Measurements from ENCODE around the gene RASA4B.
"Not testable (repeated sequence)": the region's sequence is repeated elsewhere in the genome, so short reads cannot be mapped to it uniquely, and the experiment has no call there.

The RASA4B gene

DNA sequence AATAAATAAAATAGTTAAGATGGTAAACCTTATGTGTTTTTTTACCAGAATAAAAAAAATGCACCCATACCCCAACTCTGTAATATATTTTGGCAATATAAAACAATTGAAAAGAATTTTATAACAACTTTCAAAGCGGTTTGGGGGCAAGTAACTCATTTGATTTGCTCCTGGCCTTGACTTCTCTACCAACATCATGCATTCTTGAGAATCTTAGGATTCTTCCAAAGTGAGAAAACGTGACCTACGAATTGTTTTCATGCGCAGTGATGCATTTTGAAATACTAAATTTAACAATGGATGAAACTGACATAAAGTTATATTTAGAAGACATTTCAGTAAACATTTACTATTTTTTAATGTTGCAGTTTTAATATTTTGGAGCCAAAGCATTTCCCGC is 3.2 kb upstream of the RASA4B start:
- H3K27ac Mint-ChIP-seq; H3K4me1 Mint-ChIP-seq; H3K9me3 Mint-ChIP-seq; H3K36me3 Mint-ChIP-seq (ENCODE audit: low read depth); H3K27me3 Mint-ChIP-seq (ENCODE audit: low read depth); H3K4me3 Mint-ChIP-seq: not testable (repeated sequence)

DNA sequence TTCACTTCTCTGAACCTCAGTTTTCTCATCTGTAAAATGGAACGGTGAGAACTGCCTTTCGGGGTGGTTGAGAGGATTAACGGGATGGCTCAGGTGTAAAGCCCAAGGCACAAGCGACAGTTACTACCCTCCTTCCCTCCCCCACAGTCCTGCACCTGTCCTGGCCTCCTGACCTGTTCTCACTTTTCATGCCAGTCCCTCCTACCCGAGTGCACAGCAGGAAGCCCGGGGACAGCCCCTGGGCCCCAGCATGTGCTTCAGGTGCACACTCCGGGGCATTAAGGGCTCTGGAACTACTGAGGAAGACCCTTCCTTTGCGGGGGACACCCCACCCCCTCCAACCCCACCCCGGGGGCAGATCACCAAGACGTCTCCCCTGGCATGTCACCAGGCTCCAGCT is 626 bp downstream of the RASA4B start:
- not testable (repeated sequence) for H3K9me3 Mint-ChIP-seq; H3K36me3 Mint-ChIP-seq (ENCODE audit: low read depth); H3K4me3 Mint-ChIP-seq; H3K27me3 Mint-ChIP-seq (ENCODE audit: low read depth); H3K4me1 Mint-ChIP-seq; H3K27ac Mint-ChIP-seq

DNA sequence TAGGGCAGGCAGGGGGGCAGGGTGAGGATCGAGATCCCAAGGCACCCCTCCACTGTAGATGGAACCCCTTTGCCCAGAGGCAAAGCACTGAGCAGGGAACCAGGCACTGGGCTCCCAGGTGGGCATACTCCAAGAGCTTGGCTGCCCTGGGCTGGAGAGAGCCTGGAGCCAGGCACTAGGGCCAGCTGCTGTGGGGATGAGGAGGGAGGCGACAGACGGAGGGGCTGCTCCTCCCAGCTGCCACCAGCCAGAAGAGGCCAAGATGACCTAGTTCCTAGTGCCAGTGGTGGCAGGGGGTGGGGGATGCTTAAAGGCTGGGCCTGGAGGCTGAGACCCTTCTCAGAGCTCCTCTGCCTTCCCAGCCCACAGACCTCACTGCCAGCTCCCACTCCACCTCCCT is 1.7 kb downstream of the RASA4B start:
- not testable (repeated sequence) for H3K36me3 Mint-ChIP-seq (ENCODE audit: low read depth); H3K27ac Mint-ChIP-seq; H3K4me1 Mint-ChIP-seq; H3K9me3 Mint-ChIP-seq; H3K27me3 Mint-ChIP-seq (ENCODE audit: low read depth); H3K4me3 Mint-ChIP-seq

DNA sequence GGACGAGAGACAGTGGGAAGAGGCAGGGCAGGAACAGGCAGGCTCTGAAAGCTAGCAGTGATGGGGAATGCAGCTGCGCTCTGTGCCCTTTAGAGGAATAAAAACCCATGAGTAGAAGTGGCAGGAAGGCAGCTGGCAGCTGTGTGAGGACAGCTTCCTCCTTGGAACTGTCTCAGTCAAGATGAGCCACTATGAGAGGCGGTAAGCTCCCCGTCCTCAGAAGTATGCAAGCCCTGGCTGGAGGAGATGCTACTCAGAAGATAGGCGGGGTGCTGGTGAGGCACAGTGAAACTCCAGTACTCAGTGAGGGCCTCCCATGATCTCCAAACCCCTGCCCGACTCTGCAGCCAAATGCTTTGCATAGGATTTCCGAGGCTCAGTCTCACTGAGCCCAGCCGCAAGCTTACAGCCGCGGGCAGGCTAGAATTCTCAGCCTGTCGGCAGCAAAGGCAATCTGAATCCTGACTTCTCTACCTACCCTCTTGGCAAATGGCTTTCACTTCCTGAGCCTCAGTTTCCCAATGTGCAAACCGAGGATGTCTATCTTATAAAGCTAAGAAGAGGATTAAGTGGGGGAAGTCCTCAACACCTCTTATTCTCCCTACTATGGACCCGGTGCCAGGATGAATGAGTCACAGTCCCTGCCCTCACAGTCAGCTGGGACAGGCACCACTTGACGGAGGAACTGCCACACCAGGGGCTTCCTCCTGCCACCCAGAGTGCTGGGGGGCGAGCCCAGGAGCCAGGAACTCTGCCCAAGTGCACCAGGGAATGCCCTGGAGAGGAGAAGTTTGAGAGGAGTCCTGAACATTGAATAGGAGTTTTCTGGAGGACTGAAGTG is 2.5 kb downstream of the RASA4B start:
- H3K27me3 Mint-ChIP-seq (ENCODE audit: low read depth); H3K36me3 Mint-ChIP-seq (ENCODE audit: low read depth); H3K27ac Mint-ChIP-seq; H3K4me1 Mint-ChIP-seq; H3K9me3 Mint-ChIP-seq; H3K4me3 Mint-ChIP-seq: not testable (repeated sequence)

DNA sequence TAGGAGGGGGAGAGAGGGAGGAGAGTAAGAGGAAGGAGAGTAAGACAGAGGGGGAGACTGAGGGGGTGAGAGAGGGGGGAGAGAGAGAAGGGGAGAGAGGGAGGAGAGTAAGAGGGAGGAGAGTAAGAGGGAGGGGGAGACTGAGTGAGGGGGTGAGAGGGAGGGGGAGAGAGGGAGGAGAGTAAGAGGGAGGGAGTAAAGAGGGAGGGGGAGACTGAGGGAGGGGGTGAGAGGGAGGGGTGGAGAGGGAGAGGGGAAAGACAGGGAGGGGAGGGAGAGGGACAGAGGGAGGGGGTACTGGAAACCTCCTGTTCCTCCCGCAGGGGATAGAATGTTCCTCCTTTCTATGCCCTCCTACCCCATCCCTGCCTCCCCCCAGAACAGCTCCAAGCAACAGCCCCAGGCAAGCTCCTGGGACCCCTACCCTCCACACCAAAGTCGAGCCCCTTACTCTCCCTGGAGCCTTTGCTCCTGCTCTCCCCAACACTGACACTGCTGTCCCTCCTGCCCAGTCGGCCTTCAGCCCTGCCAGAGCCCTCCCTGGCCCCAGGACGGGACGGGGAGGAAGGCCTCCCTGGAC is 4.8 kb downstream of the RASA4B start:
- not testable (repeated sequence) for H3K27ac Mint-ChIP-seq; H3K27me3 Mint-ChIP-seq (ENCODE audit: low read depth); H3K4me1 Mint-ChIP-seq; H3K36me3 Mint-ChIP-seq (ENCODE audit: low read depth); H3K9me3 Mint-ChIP-seq
- H3K4me3 Mint-ChIP-seq = peak overlapping the region in 2 of 3 experiments; percentile 10 to 72

DNA sequence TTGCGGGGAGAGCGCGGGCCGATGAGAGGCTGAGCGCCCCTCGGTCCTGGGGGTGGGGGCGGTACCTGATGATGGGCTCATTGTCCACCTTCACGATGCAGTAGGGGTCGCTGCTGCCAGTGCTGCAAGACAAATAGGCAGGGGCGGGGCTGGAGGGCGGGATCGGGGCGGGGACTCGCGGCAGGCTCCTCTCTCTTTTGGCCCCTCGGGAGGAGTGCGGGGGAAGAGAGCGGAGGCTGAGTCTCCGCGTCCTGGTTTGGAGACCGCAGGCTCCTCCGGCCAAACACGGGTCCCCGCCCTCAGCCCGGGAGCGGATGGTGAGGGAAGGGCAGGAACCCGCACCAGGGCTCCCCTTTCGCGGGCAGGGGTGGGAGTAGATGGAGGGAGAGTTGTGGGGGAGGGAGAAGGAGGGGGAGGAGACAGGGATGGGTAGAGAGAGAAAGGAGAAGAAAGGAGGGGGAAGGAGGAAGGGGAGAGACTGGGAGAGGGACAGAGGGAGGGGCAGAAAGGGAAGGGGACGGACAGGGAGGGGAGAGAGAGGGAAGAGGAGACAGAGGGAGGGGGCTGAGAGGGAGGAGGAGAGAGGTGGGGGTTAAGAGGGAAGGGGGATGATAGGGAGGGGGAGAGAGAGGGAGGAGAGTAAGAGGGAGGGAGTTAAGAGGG is 5.6 kb downstream of the RASA4B start:
- not testable (repeated sequence) for H3K36me3 Mint-ChIP-seq (ENCODE audit: low read depth); H3K27ac Mint-ChIP-seq; H3K9me3 Mint-ChIP-seq; H3K27me3 Mint-ChIP-seq (ENCODE audit: low read depth); H3K4me1 Mint-ChIP-seq
- H3K4me3 Mint-ChIP-seq = peak overlapping the region in 1 of 3 experiments; percentile 72

DNA sequence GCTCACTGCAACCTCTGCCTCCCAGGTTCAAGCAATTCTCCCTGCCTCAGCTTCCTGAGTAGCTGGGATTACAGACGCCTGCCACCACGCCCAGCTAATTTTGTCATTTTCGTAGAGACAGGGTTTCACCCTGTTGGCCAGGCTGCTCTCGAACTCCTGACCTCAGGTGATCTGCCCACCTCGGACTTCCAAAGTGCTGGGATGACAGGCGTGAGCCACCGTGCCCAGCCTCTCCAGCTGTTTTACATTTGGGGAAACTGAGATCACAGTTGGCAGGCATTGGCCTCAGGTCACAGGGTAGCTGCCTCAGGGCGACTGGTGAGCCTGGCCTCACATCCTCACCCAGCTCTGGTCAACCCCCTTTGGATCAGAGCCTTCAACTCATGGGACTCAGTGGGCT is 7.0 kb downstream of the RASA4B start:
- H3K27ac Mint-ChIP-seq; H3K4me3 Mint-ChIP-seq; H3K4me1 Mint-ChIP-seq; H3K27me3 Mint-ChIP-seq (ENCODE audit: low read depth); H3K36me3 Mint-ChIP-seq (ENCODE audit: low read depth); H3K9me3 Mint-ChIP-seq: not testable (repeated sequence)

DNA sequence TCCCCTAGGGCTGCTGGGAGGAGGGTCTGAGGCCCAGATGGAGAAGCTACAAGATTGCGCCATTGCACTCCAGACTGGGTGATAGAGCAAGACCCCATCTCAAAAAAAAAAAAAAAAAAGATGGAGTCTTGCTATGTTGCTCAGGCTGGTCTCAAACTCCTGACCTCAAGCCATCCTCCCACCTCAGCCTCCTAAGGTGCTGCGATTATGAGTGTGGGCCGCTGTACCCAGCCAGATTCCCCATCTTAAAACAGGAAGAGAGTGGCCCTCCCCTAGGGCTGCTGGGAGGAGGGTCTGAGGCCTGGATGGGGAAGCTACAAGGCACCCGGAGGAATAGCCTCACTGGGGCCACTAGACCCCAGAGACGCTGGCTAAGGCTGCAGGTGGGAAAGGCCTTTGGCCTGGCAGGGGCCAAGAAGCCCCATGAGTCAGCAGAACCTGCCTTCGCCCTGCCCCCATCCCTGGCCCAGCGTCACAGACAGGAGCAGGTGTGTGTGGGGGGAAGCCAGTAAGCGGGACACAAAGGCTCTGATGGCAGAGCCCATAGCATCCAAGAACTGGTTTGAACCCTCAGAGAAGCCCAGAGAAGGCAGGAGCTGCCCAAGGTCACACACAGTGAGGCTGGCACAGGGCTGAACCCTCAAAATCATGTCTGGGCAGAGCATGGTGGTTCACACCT is 10.0 kb downstream of the RASA4B start:
- not testable (repeated sequence) for H3K4me3 Mint-ChIP-seq; H3K4me1 Mint-ChIP-seq; H3K27me3 Mint-ChIP-seq (ENCODE audit: low read depth); H3K36me3 Mint-ChIP-seq (ENCODE audit: low read depth); H3K27ac Mint-ChIP-seq; H3K9me3 Mint-ChIP-seq

DNA sequence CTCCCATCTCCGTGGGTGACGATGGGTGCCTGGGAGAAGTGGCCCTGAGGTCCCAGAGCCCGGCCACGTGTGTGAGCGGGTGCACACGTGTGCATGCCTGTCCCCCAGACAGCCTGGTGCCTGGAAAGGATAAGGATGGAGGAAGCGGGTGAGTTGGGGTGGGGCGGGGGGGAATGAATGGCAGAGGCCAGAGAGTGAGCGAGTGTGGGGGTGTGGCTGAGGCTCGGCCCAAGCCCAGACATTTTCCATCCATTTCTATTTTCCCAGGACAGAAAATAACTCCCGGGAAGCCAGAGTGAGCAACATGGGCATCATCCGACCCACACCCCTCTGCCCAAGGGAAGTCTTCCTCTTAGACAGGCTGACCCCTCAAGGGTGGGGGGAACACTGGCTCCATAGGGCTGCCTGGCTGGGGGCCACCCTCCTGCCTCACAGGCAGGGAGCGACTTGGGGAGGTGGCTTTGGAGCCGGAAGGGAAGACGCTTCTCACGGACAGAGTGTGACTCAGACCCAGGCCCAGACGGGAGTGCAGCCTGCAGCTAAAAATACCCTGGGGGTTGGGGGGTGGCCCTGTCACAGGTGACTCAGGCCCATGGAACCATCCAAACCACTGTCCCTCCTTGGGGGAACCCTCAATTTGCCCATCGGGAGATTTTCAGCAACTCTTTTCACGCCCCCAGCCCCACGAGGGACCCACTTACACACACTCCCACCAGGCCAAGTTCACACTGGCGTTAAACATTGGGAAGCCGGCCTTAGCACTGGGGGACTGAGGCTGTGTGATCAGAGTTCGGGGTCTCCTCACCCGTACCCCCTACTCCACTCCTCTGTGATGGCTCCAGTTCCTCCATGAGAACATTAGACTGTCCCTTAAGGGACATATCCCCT is 12.0 kb downstream of the RASA4B start:
- not testable (repeated sequence) for H3K27me3 Mint-ChIP-seq (ENCODE audit: low read depth); H3K27ac Mint-ChIP-seq; H3K36me3 Mint-ChIP-seq (ENCODE audit: low read depth); H3K9me3 Mint-ChIP-seq; H3K4me1 Mint-ChIP-seq; H3K4me3 Mint-ChIP-seq

DNA sequence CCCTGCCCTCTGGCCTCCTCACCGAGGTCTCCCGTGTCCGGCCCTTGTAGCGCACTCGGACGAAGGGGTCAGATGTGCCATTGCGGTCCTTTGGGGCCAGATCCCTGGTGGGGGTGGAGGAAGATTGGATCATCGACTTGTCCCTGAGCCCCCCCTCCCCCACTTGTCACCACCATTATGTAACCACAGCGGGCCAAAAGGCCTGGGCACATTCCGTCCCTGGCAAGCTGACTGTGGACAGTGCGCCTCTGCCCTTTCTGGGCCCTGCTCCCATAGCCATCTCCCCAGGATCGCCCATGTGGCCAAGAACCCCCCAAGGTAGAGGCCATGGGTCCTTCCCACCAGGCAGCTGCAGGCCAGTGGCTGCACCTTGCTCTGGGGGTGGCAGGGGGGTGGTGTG is 14.4 kb downstream of the RASA4B start:
- not testable (repeated sequence) for H3K9me3 Mint-ChIP-seq; H3K4me3 Mint-ChIP-seq; H3K4me1 Mint-ChIP-seq; H3K36me3 Mint-ChIP-seq (ENCODE audit: low read depth); H3K27ac Mint-ChIP-seq; H3K27me3 Mint-ChIP-seq (ENCODE audit: low read depth)

DNA sequence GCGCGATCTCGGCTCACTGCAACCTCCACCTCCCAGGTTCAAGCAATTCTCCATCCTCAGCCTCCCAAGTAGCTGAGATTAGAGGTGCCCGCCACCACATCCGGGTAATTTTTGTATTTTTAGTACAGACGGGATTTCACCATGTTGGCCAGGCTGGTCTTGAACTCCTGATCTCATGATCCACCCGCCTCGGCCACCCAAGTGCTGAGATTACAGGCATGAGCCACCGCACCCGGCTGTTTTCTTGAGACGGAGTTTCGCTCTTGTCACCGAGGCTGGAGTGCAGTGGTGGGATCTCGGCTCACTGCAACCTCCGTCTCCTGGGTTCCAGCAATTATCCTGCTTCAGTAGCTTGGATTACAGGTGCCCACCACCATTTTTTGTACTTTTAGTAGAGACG is 19.3 kb downstream of the RASA4B start:
- H3K4me1 Mint-ChIP-seq; H3K27me3 Mint-ChIP-seq (ENCODE audit: low read depth): not testable (repeated sequence)

DNA sequence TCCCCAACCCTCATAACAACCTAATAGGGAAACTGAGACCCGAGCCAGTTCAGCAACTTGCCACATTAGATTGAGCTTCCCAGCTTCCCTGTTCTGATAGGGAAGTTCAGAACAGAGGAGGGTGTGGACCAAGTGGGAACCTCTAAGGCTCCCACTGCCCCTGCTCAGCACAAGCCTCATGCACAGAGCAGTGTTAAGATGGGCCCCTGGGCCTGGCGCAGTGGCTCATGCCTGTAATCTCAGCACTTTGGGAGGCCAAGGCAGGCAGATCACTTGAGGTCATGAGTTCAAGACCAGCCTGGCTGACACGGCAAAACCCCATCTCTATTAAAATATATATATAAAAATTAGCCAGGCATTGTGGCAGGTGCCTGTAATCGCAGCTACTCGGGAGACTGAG is 20.3 kb downstream of the RASA4B start:
- not testable (repeated sequence) for H3K36me3 Mint-ChIP-seq (ENCODE audit: low read depth); H3K27ac Mint-ChIP-seq; H3K27me3 Mint-ChIP-seq (ENCODE audit: low read depth); H3K4me1 Mint-ChIP-seq; H3K4me3 Mint-ChIP-seq; H3K9me3 Mint-ChIP-seq

More for the DNA sequence above, 19.3 kb downstream of the RASA4B start:
- H3K36me3 Mint-ChIP-seq (ENCODE audit: low read depth); H3K9me3 Mint-ChIP-seq; H3K4me3 Mint-ChIP-seq; H3K27ac Mint-ChIP-seq: not testable (repeated sequence)

DNA sequence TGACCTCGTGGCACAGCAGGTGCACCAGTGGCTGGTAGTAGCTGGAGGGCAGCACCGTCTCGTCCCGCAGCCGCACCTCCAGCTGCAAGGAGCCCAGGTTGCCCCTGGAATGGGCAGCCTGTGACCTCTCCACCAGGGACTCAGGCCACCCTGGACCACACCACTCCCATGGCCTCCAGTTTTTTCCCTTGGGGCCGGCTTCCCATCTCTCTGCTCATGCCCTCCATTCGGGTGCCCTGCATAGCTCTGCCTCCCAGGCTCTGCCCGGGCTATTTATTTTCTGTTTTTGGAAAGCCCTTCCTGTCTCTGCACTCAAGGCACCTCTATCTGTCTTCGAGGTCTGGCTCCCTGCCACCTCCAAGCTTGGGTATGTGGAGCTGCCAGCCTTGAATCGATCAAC is 20.7 kb downstream of the RASA4B start:
- not testable (repeated sequence) for H3K4me1 Mint-ChIP-seq; H3K27ac Mint-ChIP-seq; H3K27me3 Mint-ChIP-seq (ENCODE audit: low read depth); H3K4me3 Mint-ChIP-seq; H3K9me3 Mint-ChIP-seq; H3K36me3 Mint-ChIP-seq (ENCODE audit: low read depth)

DNA sequence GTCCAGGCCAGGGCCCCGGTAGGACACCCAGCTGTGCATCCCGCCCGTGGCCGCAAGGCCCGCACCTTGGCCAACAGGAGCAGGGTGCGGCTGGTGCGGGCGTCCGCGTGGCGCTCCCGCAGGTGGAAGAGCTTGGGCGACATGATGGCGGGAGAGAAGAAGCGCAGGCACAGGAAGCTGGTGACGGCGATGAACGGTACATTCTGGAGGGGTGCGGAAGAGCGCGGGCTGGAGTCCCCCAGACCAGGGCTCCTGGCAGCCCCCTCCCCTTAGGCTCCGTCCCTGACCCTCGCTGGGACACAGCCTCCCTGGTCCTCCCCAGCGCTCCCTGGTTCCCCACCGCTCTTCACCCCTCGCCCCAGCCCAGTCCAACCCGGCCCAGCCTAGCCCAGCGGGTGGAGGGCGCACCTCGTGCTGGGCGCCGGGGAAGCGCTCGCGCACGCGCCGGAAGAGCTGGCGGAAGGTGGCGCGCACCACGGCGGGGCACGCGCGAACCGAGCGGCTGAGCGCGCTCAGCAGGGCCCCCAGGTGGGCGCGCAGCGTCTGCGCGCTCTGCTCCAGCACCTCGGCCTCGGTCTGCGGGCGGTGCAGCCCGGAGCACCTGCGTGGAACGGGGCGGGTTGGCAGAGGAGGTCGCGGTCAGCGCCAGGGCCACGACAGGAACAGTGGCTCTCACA is 23.0 kb downstream of the RASA4B start:
- not testable (repeated sequence) for H3K27me3 Mint-ChIP-seq (ENCODE audit: low read depth); H3K9me3 Mint-ChIP-seq; H3K36me3 Mint-ChIP-seq (ENCODE audit: low read depth); H3K4me3 Mint-ChIP-seq; H3K27ac Mint-ChIP-seq; H3K4me1 Mint-ChIP-seq

Measured in nephron (organoid).